Skeletal muscle cell (primary cell): ENCODE results near the gene RNPEPL1.
"Not testable (repeated sequence)": the region's sequence is repeated elsewhere in the genome, so short reads cannot be mapped to it uniquely, and the experiment has no call there.

Experiments
- DNase-seq: peaks from one replicate; pipeline ENCODE4 v3.0.0-alpha.2; 2010; ENCODE audit warnings: low read depth
- H3K4me3 ChIP-seq: 2 replicates; pipeline ENCODE4 v1.5.1; 2011; ENCODE audit warnings: low read depth, mild to moderate bottlenecking, control low read depth, low read length, moderate library complexity

The RNPEPL1 gene

DNA sequence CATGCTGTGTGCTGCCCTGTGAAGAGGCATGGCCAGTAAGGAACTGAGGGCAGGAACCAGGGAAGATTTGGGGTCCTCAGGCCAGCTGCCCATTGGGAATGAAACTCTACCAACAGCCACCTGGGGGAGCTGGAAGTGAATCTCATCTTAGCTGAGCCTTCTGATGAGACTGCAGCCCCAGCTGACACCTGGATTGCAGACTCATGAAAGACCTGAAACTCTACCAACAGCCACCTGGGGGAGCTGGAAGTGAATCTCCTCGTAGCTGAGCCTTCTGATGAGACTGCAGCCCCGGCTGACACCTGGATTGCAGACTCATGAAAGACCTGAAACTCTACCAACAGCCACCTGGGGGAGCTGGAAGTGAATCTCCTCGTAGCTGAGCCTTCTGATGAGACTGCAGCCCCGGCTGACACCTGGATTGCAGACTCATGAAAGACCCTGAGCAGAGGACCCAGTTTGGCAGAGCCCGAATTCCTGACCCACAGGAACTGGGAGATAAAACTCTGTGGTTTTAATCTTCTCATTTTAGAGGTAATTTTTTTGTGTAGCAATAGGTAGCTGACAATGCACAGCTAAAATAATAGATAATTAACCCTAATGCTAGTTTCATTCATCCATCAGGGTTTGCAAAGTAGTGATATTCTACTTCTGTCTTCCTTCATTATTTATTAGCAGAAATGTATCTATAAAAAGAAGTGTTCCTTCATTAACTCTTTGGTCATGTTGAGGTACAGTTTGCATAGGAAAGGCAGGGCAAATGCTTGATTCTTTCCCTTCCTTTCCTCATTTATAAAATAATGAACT lies 48.8 kb downstream of the RNPEPL1 start:
- not testable (repeated sequence) for DNase-seq, H3K4me3 ChIP-seq

DNA sequence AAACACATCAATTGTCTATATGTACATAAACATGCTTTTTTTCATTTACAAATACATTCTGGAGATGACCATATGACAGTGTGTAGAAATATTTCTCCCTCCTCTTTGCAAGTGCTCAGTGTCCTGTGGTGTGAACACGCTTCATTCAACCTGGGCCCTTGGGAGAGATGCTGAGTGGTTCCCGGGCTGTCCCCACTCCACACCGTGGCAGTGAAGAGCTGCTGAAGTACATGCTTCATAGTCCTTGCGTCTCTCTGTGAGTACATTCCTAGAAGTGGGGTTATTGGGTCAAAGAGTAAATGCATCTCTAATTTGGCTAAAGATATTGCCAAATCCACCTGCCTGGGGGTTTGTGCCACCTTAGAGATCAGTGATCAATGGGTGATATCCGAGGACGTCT lies 50.5 kb downstream of the RNPEPL1 start:
- DNase-seq, result no peak
- no peak overlapping the region for H3K4me3 ChIP-seq

DNA sequence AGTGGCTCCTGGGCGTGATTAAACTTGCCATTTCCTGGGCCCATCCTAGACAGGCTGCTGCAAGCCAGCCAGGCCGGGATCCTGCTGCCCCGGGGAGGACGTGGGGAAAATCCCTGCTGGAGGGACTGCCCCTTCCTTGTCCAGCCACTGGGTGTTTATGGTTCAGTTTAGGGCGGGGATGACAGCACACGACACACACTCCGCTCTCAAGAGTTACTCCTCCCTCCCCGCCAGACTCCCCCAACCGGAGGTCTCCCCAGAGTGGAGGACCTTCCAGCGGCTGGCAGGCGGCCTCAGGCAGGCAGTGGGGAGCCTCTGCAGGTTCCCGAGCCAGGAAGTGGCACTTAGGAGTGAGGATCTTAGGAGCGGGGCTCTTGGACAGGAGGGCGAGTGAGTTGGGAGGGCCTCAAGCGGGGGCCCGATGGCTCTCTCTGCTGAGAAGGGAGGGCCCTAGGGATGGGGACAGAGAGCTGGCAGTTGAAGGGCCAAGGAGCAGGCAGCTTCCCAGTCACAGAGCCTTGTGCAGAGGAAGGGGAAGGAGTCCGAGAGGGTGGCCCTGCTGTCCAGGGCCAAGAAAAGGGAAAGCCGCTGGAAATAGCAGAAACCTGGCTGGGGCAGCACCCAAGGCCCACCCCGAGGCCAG lies 51.3 kb downstream of the RNPEPL1 start:
- no peak for DNase-seq
- no peak overlapping the region for H3K4me3 ChIP-seq

DNA sequence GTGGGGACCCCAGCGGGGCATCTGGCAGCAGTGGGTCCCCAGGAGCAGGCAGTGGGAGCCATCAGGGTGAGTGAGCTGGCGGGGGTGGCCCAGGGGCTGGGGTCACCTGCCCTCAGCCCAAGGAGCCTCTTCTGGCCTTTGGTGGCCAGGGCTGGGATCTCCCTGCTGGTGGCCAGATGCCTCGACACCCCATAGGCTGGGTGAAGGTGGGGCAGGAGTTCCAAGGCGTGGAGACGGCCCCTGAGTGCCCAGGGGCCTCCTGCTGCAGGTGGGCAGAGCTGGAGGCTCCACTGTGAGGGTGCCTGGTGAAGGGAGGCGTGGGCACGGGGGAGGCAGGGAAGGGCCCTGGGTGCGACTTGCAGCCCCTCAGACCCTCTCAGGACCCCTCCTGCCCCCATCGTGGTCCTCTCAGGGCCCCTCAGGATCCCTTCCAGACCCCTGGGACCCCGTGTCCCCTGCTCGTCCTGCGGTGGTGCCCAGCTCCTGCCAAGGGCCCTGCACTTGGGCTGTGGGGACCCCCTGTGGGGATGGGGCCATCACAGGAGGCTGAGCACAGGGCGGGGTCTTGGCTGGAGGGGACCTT lies 52.0 kb downstream of the RNPEPL1 start:
- no peak for DNase-seq
- no peak overlapping the region for H3K4me3 ChIP-seq

DNA sequence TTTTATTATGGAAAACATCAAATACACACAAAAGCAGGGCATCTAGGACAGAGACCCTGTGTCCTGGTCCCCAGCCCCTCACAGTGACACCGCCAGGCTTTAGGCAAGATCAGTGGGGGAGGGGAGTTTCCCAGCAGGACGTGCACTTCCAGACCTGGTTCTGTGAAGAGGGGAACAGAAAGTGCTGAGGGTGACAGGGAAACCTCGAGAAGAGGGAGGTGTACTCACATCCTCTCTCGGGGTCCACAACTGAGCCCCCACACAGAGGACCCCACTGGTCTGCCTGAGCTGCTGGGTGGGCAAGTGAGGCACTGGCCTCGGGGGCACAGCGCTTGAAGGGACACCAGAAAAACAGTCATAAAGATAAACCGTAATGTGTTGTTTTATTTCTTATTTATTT lies 52.6 kb downstream of the RNPEPL1 start:
- no peak for DNase-seq
- H3K4me3 ChIP-seq, result no peak overlapping the region

DNA sequence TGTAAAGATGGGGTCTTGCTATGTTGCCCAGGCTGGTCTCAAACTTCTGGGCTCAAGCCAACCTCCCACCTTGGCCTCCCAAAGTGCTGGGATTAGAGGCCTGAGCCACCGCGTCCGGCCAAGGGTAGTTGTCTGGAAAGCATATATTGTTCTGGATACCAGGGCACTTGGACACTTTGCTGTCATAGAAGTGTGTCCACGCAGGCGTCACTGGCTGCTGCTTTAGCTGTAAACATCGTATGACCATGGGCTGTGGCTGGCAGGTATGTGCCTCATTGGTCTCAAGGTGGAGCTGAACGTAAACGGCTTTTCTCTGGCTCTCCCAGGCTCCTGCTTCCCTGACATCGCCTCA lies 53.8 kb downstream of the RNPEPL1 start:
- H3K4me3 ChIP-seq, result no peak overlapping the region
- DNase-seq, result no peak

DNA sequence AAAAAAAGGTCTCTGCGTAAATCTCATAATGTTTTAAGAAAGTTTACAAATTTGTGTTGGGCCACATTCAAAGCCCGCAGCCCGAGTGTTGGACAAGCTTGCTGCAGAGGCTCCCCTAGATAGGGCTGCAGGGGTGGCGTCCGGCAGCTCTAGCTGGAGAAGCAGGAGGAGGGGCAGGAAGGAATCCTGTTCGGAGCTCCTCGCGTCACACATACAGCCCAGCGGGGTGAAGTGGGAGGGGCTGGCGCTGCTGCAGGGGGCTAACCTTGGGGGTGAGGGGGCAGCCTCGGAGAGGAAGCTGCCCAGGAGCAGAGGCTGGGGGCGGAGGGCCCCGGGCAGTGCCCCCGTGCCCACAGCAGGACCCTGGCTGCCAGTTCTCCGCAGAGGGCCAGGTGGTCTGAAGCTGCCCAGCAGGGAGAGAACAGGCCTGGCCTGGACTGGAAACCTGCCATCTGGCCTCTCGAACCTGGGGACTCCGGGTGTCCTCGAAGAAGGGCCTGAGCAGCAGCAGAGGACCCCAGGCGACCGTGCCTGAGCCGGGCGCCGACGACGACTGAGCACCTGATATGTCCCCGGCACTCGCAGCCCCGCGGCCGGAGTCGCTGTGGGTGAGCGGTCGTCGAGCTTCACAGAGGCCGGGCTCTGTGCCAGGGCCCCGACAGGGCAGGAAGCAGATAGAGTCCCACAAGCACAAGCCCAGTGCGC lies 54.4 kb downstream of the RNPEPL1 start:
- H3K4me3 ChIP-seq, result no peak overlapping the region
- DNase-seq, result no peak

DNA sequence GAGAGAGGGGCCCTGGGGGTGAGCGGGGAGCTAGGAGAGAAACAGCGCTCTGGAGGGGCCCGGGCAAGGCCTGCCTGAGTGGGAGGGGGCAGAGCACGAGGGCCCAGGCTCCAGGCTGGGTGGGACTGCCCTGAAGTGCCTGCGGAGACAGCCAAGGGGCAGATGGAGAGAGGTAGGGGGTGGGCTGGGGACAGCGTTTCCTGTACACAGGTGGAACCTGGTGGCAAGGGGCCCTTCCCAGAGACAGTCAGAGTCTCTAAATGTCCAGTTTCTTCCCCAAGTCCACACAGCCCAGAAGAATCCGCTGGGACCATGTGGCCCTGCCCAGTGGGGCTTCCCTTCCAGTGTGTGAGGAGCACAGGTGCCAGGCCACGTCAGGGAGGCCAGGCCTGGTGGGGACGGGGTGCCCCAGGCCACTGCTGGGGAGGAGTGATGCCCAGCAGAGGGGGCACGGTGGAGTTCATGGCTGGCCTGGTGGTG lies 55.3 kb downstream of the RNPEPL1 start:
- no peak for DNase-seq
- H3K4me3 ChIP-seq, result no peak overlapping the region

DNA sequence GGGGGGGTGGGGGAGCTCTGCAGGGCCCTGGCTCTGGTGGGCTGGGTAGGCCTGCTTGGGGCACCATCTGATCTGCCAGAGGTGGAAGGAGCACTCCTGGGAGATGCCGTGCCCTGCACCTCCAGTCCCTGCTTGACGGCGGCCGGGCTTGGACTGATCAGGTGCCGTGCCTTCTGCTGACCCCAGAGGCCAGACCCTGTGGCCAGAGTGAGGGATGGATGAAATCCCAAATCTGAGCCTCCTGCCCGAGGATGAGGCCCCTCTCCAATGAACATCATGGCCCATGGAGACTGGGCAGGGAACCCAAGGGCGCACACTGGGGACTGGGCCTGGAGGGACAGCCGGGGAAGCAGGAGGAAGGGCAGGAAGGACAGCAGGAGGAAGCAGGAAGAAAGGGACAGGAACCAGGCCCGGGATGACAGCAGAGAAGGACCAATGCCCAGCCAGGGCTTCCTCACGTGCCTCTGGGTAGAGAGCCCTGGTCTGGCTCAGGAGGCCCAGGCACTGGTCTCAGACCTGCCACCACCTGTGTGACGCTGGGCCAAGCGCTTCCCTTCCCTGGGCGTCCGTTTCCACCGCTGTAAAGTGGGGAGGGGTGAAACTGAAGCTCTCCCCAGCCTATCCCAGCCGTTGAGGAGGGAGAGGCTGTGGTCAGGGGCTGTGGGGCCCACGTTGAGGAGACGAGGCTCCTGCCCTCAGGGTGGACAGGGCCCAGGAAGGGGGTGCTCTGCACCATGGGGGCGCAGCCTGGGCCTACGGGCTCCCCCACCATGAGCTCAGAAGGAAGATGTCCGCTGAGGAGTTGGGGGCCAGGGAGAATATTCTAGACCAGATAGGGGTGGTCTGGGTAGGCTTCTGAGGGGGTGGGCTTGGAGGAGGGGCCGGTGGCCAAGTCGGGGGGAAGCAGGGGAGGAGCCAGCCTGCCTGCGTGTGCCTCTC lies 56.0 kb downstream of the RNPEPL1 start:
- H3K4me3 ChIP-seq, result no peak overlapping the region
- DNase-seq, result no peak

DNA sequence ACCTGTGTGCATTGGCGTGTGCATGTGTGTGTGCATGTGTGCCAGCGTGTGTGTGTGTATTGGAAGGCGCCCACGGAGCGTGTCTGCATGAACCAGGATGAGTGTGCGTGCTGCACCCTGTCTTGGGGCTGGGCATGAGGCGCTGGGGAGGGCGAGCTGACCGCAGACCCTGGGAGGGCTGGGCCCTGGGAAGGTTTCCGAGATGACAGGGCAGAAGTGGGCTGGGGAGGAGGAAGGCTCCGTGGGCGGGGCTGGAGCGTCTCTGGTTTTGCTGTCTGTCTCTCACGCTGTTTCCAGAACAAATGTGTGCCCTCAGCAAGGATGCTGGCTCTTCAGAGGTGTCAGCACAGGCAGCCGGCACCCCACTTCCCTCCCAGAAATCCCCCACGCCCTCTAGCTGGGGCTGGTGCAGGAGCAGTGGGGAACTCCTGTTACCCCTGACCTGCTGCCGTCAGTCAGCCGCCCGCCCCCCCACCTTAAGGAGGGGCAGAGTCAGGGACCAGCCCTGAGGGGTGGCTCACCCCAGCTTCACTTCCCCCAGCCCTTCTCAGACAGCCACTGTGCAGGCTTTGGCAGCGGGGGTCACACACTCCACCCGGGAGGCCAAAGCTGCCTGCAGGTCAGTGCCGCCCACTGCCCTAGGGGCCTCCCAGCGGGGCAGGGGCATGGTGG lies 56.8 kb downstream of the RNPEPL1 start, which contains the start of gene GPR35:
Gene GPR35, plus strand, starts transcription at position 531 of the 672 bp plus-strand sequence. CDS start 4,473 bp downstream, outside the sequence.
- DNase-seq, result peak; percentile 34
- no peak within 1 kb of the TSS for H3K4me3 ChIP-seq

DNA sequence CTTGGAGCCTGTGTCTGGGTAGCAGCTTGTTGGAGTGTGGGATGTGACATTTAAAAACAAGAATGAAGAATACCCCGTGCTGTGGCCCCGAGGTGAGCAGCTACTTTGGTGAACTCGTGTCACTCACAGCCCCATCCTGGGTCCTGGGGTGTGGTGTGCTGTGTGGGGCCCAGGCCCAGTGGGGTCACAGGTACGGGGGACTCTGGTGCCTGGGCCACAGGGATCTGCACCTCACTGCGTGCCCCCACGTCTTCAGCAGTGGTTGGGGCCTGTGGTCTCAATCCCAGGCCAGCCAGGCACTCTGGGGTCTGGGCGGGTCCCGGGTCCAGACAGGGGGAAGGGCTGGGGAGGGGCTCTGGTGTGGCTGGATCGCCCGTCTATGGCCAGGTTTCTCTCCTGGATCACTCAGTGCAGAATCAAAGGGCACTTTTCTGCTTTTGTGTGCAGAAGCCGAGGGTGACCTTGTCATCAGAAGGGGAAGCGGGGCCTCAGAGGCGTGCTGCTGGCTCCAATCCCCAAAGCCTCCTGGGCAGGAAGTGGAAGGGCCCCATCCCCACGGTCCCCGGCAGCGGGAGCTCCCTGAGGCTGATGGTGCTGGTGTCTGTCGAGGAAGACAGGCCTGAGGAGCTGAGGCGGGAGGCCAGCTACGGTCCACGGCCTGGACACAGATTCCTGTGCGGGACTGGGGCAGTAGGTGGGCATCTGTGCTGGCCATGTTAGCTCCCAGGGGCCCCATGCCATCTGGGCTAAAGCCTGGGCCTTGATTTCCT lies 58.4 kb downstream of the RNPEPL1 start:
- no peak for DNase-seq

DNA sequence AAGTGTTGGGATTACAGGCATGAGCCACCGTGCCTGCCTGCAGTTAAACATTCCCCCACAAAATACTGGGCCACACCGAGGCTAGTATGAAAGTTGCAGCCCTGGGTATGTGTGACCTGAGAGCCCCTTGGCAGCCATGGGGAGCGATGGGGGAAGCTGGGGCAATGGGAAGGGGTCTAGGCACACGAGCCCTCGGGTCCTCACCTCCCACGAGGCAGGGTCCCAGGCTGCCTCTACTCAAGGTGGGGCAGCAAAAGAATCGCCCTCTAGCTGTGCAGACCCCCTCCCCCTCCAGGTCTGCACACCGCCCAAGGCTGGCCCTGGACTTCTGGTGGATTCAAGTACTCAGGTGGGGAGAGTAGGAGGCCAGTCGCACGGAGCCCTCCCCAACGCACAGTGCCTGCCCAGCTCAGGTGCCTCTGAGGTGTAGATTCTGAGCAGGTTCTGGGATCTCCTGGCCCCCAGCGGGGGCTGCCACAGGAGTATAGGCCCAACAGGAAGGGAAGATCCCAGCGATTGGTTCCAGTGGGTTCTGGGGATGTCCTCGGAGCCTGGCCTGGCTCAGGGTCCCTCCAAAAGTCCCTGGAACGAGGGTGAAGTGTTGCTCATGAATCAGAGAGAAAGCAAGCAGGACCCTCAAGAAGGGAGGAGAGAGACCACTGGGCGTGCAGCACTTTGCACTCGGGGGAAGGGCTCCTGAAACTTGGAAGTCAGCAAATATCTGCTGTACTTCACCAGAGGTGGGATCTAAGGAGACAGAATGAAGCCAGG lies 59.6 kb downstream of the RNPEPL1 start:
- H3K4me3 ChIP-seq, result no peak overlapping the region
- DNase-seq, result no peak

More for the DNA sequence above, 58.4 kb downstream of the RNPEPL1 start:
- H3K4me3 ChIP-seq, result no peak overlapping the region

DNA sequence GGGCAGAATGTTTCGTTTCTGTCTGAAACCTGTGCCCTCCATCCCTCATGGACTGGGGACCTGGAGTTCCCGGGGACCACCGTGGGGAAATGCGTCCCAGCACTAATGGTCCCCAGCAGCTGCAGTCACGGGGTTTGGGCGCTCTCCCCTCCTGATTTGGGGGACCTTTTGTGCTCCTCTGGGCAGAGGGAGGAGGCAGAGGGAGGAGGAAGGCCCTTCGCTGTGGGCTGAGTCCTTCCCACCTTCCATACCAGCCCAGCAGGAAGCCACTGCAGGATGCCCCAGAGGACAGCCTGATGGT lies 60.2 kb downstream of the RNPEPL1 start:
- DNase-seq, result no peak
- no peak overlapping the region for H3K4me3 ChIP-seq

DNA sequence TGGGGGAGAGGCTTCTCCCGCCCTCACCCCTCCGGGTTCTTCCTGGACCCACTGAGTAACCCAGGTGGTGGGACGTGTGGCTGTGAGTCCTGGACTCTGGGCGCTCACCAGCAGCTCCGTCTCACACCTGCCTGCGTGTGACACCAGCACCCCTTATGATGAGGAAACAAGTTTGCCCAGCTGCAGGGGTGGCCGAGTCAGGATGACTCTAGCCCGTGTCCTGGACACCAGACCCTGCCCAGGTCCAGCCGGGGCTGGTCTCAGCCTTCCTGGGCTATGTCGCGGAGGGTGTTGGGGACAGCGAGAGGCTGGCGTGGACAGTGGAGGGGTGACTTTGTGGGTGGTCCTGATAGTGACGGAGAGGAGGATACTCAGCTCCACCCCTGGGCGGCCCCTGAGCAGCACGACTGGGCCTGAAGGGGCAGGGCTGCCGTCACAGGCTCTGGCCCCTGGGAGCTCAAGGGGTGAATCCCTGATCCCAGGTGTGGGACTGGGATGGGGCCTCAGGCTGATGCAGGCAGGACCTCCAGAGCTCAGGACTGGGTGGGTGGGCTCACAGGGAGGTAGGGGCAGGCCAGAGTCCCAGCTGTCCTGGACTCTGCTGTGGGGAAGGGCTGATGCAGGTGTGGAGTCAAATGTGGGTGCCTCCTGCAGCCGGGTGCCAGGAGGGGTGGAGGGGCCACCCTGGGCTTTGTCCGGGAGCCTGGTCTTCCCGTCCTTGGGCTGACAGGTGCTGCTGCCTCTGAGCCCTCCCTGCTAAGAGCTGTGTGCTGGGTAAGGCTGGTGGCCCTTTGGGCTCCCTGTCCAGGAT lies 60.7 kb downstream of the RNPEPL1 start:
- H3K4me3 ChIP-seq, result no peak overlapping the region
- DNase-seq, result no peak

DNA sequence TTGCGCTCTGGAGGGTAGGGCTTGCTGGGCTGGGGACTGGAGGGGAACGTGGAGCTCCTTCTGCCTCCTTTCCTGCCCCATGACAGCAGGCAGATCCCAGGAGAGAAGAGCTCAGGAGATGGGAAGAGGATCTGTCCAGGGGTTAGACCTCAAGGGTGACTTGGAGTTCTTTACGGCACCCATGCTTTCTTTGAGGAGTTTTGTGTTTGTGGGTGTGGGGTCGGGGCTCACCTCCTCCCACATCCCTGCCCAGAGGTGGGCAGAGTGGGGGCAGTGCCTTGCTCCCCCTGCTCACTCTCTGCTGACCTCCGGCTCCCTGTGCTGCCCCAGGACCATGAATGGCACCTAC lies 61.3 kb downstream of the RNPEPL1 start:
- no peak for DNase-seq
- no peak overlapping the region for H3K4me3 ChIP-seq

DNA sequence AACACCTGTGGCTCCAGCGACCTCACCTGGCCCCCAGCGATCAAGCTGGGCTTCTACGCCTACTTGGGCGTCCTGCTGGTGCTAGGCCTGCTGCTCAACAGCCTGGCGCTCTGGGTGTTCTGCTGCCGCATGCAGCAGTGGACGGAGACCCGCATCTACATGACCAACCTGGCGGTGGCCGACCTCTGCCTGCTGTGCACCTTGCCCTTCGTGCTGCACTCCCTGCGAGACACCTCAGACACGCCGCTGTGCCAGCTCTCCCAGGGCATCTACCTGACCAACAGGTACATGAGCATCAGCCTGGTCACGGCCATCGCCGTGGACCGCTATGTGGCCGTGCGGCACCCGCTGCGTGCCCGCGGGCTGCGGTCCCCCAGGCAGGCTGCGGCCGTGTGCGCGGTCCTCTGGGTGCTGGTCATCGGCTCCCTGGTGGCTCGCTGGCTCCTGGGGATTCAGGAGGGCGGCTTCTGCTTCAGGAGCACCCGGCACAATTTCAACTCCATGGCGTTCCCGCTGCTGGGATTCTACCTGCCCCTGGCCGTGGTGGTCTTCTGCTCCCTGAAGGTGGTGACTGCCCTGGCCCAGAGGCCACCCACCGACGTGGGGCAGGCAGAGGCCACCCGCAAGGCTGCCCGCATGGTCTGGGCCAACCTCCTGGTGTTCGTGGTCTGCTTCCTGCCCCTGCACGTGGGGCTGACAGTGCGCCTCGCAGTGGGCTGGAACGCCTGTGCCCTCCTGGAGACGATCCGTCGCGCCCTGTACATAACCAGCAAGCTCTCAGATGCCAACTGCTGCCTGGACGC lies 61.9 kb downstream of the RNPEPL1 start:
- H3K4me3 ChIP-seq, result no peak overlapping the region

More for the DNA sequence above, 61.9 kb downstream of the RNPEPL1 start:
- no peak for DNase-seq
